ENCODE results near the gene MEAK7. TPM values are rescaled to one million over a fixed set of nuclear protein-coding genes. Genes with fewer than 3 reads are reported as not detected.

The MEAK7 gene
- total RNA-seq = 33.2 and 79.7 TPM in 2 replicates

GRCh38 chr16:84504420-84505248 lies at the start of gene MEAK7:
Gene MEAK7 (minus strand): TSS chr16:84504659. CDS start chr16:84498086, 6,573 bp downstream.

Other genes starting within 250 kb of the MEAK7 start
- gene WFDC1, start 209.8 kb downstream of the MEAK7 start, total RNA-seq = 0.50 and 0.66 TPM in 2 replicates
- 0.12 TPM in 1 of 2 replicates, not detected in the other for gene ATP2C2, start 136.1 kb downstream of the MEAK7 start, total RNA-seq
- 90.4 and 145 TPM in 2 replicates for gene COTL1, start 113.4 kb upstream of the MEAK7 start, total RNA-seq
- gene KLHL36, start 143.9 kb upstream of the MEAK7 start, total RNA-seq = 71.5 and 96.2 TPM in 2 replicates
- 46.4 and 59.5 TPM in 2 replicates for gene USP10, start 195.3 kb upstream of the MEAK7 start, total RNA-seq